Stimulated activated CD4-positive, alpha-beta T cell treated with anti-CD3 and anti-CD28 coated beads, Interleukin-4, amount 100 ng/mL, for 4 hours (primary cell): ENCODE data around the gene ZNF236.
"Not testable (repeated sequence)": the region's sequence is repeated elsewhere in the genome, so short reads cannot be mapped to it uniquely, and the experiment has no call there.

Experiments
- DNase-seq, 2 experiments: peaks; one replicate each; pipeline ENCODE4 v3.0.0-alpha.2; 2020

The ZNF236 gene

GRCh38 chr18:76953583-76954233, 131.4 kb downstream of the ZNF236 start:
- no peak for DNase-seq

DNA sequence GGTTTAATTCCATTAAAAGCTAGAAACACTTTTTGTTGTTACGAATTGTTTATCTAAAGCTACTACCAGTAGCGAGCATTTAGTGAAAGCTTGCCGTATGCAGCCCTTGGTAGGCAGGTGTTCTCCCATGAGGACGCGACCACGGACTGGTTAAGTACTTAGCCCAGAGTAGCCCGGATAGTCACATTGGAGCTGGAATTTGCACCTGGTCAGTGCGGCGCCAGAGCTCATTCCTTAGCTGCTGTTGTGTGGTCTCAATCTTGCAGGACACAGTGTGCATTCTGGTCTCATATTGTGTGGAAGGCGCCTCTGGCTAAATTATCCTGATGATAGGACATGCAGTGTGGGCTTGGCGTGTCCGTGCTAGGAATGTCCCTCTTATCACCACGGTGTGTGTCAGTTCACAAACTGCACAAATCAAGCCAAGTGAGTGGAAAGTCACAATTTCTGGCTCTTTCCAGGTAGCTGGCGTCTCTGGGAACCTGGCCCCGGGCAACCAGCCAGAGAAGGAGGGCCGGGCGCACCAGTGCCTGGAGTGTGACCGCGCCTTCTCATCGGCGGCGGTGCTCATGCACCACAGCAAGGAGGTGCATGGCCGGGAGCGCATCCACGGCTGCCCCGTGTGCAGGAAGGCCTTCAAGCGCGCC, 133.3 kb downstream of the ZNF236 start:
- no peak for DNase-seq

- no peak for DNase-seq
These were observed 134.3 kb downstream of the ZNF236 start for GRCh38 chr18:76956648-76957047.

- DNase-seq = no peak
These were observed 135.3 kb downstream of the ZNF236 start for GRCh38 chr18:76957384-76958355.

GRCh38 chr18:76958692-76959341, 136.5 kb downstream of the ZNF236 start:
- no peak for DNase-seq

GRCh38 chr18:76959605-76960004, 137.2 kb downstream of the ZNF236 start:
- DNase-seq = no peak

DNA sequence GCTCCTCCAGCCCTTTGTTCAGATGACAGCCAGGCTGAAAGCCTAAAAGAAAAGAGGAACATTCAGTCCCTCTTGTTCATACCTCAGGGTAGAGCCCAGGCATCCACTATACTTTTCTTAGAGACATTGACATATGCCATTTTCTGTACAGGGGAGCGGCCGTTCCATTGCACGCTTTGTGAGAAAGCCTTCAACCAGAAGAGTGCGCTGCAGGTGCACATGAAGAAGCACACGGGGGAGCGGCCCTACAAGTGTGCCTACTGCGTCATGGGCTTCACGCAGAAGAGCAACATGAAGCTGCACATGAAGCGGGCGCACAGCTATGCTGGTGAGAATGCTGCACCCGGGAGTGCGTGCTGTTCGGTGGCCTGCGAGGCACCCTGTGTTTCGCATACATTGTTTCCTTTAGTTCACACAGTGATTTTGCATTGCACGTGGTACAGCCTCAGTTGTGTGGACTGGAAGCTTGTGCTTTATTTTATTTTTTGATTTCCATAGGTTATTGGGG, 138.2 kb downstream of the ZNF236 start:
- no peak for DNase-seq

DNA sequence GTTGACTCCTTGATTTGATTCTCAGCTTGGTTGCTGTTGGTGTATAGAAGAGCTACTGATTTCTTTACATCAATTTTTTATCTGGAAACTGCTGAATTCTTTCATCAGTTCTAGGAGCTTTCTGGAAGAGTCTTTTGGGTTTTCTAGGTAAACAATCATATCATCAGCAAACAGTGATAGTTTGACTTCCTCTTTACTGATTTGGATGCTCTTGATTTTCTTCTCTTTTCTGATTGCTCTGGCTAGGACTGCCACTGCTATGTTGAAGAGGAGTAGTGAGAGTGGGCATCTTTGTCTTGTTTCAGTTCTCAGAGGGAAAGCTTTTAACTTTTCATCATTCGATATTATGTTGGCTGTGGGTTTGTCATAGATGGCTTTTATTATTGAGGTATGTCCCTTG, 140.5 kb downstream of the ZNF236 start:
- DNase-seq = no peak

DNA sequence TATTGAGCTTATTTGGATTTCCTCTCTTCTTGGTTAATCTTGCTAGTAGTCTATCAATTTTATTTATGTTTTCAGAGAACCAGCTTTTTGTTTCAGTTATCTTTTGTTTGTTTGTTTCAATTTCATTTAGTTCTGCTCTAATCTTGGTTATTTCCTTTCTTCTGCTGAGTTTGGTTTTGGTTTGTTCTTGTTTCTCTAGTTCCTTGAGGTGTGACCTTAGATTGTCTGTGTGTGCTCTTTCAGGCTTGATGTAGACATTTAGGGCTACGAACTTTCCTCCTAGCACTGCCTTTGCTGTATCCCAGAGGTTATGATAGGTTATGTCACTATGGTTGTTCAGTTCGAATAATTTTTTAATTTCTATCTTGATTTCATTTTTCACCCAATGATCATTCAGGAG, 141.6 kb downstream of the ZNF236 start:
- no peak for DNase-seq

- not testable (repeated sequence) for DNase-seq
These were observed 143.3 kb downstream of the ZNF236 start for GRCh38 chr18:76965555-76966151.

DNA sequence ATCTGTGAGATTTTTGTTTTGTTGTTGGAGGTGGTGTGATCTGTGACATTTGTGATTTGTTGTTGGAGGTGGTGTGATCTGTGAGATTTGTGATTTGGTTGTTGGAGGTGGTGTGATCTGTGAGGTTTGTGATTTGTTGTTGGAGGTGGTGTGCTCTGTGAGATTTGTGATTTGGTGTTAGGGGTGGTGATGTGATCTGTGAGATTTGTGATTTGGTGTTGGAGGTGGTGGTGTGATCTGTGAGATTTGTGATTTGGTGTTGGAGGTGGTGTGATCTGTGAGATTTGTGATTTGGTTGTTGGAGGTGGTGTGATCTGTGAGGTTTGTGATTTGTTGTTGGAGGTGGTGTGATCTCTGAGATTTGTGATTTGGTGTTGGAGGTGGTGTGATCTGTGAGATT, 144.9 kb downstream of the ZNF236 start:
- DNase-seq = not testable (repeated sequence)

DNA sequence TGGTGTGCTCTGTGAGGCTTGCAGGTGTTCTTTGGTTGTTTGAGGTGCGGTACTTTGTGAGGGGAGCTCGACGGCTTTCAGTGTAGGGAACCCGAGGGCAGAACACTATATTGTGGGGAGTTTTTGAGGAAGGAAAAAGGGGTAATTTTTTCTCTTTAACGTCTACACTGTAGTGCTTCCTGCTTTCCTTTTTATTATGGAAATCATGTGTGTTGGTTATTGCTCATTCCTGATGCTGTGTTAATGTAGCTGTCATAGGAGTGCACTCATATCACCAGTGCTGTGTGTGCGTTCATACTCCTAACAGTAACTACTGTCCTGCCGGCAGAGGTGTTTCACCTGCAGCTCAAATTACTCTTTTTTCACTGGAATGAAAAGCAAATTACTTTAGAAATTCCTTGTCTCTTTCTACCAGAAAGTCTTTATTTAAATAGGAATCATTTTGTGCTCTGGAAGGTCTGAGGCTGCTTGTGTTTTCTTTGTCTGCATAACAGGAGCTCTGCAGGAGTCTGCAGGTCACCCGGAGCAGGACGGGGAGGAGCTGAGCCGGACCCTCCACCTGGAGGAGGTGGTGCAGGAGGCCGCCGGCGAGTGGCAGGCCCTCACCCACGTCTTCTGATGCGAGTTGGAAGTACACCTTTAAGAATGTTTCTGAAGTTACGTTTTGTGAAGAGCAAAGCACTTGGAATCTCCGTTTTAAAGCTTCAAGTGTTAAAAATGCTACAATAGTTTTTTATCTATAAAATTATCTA, 145.5 kb downstream of the ZNF236 start:
- DNase-seq = no peak

DNA sequence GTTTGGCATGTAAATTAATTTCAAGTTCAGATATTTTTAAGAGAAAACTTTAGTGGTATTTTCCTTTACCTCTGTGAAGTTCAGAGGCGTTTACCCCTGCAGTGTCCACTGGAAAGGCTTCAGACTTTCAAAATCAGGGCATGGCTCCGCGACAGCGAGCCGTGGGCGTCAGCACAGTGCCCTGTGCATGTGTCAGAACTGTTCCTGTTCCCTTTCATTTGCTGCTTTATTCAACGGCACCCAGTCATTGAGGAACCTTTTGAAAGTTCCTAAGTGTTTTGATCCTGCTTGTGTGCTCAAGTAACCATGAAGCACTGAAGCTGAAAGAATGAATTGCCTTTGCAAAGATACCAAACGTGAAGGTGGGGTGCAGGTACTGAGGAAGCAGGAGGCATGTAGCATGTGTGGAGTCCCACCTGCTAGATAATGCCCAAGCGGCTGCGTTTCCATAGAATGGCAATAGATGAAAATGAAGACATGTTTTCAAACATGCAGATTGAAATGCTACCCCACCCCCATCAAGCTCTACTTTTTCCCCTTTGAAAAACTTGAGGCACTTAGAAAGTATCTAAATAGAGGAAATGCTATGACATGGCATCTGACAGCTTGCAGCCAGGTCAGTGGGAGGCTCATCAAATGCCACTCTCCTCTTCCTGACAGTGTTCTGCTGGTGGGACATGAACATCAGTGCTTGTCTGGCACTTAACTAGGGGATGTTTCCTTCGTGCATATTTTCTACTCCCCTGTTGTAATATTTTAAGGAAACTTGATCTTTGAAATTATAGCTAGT, 148.6 kb downstream of the ZNF236 start:
- DNase-seq = no peak

GRCh38 chr18:76972241-76972640, 149.9 kb downstream of the ZNF236 start:
- DNase-seq = no peak

GRCh38 chr18:76972846-76973519, 150.6 kb downstream of the ZNF236 start:
- DNase-seq = no peak

- DNase-seq = no peak
These were observed 151.3 kb downstream of the ZNF236 start for GRCh38 chr18:76973520-76974266.

GRCh38 chr18:76974386-76974785, 152.0 kb downstream of the ZNF236 start:
- DNase-seq = no peak

GRCh38 chr18:76975577-76976110, 153.3 kb downstream of the ZNF236 start:
- no peak for DNase-seq

- DNase-seq = no peak
These were observed 154.8 kb downstream of the ZNF236 start for GRCh38 chr18:76977108-76977621.
